K562 (cell line): ENCODE results near the gene MED13L. TPM values are rescaled to one million over a fixed set of nuclear protein-coding genes. Genes with fewer than 3 reads are reported as not detected.
A peak's percentile ranks its signal among the peaks of the same experiment; 100 is the strongest.

Source experiments
- CXXC5 ChIP-seq: fragments of 250-450 bp; sonication (Bioruptor Pico); IDR thresholded peaks from 2 replicates; pipeline ENCODE4 v1.8.0; 2022; ENCODE audit warnings: inconsistent platforms, mild to moderate bottlenecking, moderate library complexity
- GTF2A2 ChIP-seq: IDR thresholded peaks from 2 replicates; pipeline ENCODE4 v1.6.1; 2016; ENCODE audit warnings: mild to moderate bottlenecking, missing genetic modification characterization, missing compliant biosample characterization
- KAT2B ChIP-seq: IDR thresholded peaks from one replicate; pipeline ENCODE4 v1.6.1; 2012; ENCODE audit warnings: low read depth, mild to moderate bottlenecking, control low read depth, inconsistent platforms, low read length, moderate library complexity
- PRDM10 ChIP-seq: fragments of 450-650 bp; IDR thresholded peaks from 2 replicates; pipeline ENCODE4 v1.6.1; 2018; ENCODE audit not compliant: partially characterized antibody
- SUPT5H ChIP-seq: fragments of 450-650 bp; IDR thresholded peaks from 2 replicates; pipeline ENCODE4 v1.6.1; 2016
- TCF3 ChIP-seq: sonication (generic); formaldehyde crosslinking; IDR thresholded peaks from 2 replicates; pipeline ENCODE4 v1.4.0; 2020; ENCODE audit warnings: mild to moderate bottlenecking, missing genetic modification reagents
- ZBTB9 ChIP-seq: fragments of 450-650 bp; formaldehyde crosslinking; IDR thresholded peaks from 2 replicates; pipeline ENCODE4 v1.4.0; 2020; ENCODE audit warnings: mild to moderate bottlenecking, moderate library complexity
- ZNF174 ChIP-seq: fragments of 250-450 bp; sonication (Bioruptor Pico); IDR thresholded peaks from 2 replicates; pipeline ENCODE4 v1.4.0; 2020; ENCODE audit warnings: mild to moderate bottlenecking
- polyA plus RNA-seq, 8 experiments: library from polyadenylated mRNA; depleted of rRNA in 4 of 8; stranded (reverse) in 5 of 8; unstranded in 3 of 8; fragments of >200 nt; fragmentation: Nextera tagmentation in 2 of 8; fragmentation: Illumina TruSeq in 1 of 8; extraction: Ambion mirVana in 2 of 8; extraction: Trizol in 1 of 8; gene quantifications; 2 replicates each; pipeline versions ENCODE4 v1.2.1 to v1.2.3, GENCODE V29; 2011 to 2014; ENCODE audit warnings: inconsistent platforms in 1 of 8, missing spikeins in 1 of 8
- total RNA-seq, 7 experiments: library from RNA; depleted of rRNA in 6 of 7; stranded (reverse); fragments of >200 nt in 6 of 7; fragmentation: Illumina TruSeq in 2 of 7; extraction: Trizol in 2 of 7; gene quantifications; 2 replicates each; pipeline versions ENCODE4 v1.2.1 to v1.2.3, GENCODE V29; 2011 to 2021; ENCODE audit warnings: low replicate concordance in 1 of 7

Gene MED13L
- total and polyA plus RNA-seq, 9 of the 15 experiments (the other 6 are each of a cell fraction or from before 2014, with no cell fraction given) = 13.4 to 90.3 (median 36.9) TPM

DNA sequence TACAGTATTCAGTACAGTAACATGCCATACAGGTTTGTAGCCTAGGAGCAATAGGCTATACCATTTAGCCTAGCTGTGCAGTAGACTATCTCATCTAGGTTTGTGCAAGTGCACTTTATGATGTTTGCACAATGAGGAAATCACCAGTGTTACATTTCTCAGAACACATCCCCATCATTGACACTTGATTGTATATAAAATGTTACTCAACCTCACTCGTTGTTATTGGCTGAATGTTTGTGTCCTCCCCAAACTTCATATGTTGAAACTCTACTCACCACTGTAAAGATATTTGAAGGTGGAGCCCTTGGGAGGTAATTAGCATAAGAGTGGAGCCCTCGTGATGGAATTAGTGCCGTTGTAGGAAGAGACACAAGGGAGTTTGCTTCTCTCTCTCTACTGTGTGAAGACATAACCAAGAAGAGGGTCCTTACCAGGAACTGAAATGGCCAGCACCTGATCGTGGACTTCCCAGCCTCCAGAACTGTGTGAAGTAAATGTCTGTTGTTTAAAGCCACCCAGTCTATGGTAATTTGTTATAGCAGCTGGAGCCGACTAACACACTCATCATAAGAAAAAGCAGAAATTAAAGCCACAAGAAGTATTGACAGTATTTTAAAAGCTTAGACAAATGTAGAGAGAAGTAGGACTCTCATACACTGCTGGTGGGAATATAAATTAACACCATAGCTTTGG, 3.2 kb upstream of the MED13L start (continued):
- peak; percentile 75 for TF ChIP-seq PRDM10
- TF ChIP-seq SUPT5H = no peak
- TF ChIP-seq KAT2B = no peak
- TF ChIP-seq ZBTB9 (CRISPR knock-in tag) = no peak
- no peak for TF ChIP-seq GTF2A2 (tag)
- TF ChIP-seq CXXC5 (CRISPR knock-in tag) = no peak
- TF ChIP-seq ZNF174 = no peak
- no peak for TF ChIP-seq TCF3
